ENCODE results near the gene KCNJ12. TPM values are rescaled to one million over a fixed set of nuclear protein-coding genes. Genes with fewer than 3 reads are reported as not detected.
"Not testable (repeated sequence)": the region's sequence is repeated elsewhere in the genome, so short reads cannot be mapped to it uniquely, and the experiment has no call there.

Gene KCNJ12
- total RNA-seq, 4 donors from 2014 or later: 0.51 to 11.8 (median 5.3) TPM

DNA sequence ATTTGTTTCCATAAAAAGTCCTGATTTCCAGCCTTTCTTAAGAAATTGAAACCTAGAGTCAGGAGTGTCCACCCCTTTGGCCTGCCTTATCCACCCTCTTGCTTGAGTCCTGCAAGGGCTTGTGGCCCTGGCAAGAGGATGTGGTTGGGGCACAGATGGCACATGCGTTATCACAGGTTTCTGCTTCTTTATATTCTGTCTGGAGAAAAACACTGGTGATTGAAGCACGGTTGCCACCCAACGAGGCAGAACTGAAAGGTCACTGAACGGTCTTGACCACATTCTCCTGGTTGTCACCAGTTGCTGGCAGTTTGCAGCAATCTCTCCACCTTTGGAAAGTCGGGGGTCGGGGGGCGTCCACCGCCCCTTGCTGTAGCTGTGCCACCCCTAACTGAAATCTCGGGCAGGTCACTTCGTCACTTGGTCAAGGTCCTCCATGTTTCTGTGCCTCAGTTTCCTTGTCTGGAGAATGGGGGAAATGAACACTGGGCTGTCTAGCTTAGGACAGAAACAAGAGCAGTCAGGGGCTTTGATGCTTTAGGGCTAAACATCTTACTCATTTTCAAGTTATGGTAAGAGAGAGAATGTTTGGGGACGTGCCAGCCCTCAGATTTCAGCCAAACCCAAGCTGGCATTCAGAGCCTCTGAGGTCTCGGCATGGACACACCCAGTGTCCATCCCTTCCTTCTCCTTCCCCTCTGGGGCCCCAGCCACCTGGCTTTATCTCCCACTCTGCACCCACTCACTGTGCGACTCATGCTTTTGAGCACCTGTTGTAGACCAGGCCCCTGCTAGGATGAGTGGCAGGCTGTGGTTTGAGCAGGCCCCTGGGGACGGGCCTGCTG lies 27.9 kb upstream of the KCNJ12 start:
- peak in 1 of 2 donors; percentile 10 for DNase-seq
- H3K4me1 ChIP-seq; intact Hi-C loops (cut with DNase I; ENCODE audit: low total_unique reads): not testable (repeated sequence)

DNA sequence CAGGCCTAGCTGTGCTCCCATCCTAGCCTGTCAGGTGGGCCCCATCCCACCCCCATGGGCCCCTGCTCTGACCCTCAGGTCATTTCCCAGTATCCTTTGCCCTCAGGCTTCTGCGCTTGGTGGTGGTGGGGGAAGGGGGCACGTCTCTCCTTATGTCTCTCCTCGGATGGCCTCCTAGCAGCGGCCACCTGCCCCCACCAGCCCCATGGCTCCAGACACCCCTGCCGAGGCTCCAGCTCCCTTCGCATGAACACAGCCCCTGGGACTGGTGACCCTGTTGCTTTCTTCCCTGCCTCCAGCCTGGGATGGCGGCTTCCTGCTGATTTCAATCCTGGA lies 27.3 kb upstream of the KCNJ12 start:
- H3K4me3 ChIP-seq; H3K27ac ChIP-seq; H3K9me3 ChIP-seq; H3K36me3 ChIP-seq; intact Hi-C loops (cut with DNase I; ENCODE audit: low total_unique reads); DNase-seq; H3K4me1 ChIP-seq; H3K27me3 ChIP-seq: not testable (repeated sequence)

More for the DNA sequence above, 27.9 kb upstream of the KCNJ12 start:
- not testable (repeated sequence) for H3K4me3 ChIP-seq, H3K27ac ChIP-seq, H3K9me3 ChIP-seq, H3K36me3 ChIP-seq, H3K27me3 ChIP-seq

DNA sequence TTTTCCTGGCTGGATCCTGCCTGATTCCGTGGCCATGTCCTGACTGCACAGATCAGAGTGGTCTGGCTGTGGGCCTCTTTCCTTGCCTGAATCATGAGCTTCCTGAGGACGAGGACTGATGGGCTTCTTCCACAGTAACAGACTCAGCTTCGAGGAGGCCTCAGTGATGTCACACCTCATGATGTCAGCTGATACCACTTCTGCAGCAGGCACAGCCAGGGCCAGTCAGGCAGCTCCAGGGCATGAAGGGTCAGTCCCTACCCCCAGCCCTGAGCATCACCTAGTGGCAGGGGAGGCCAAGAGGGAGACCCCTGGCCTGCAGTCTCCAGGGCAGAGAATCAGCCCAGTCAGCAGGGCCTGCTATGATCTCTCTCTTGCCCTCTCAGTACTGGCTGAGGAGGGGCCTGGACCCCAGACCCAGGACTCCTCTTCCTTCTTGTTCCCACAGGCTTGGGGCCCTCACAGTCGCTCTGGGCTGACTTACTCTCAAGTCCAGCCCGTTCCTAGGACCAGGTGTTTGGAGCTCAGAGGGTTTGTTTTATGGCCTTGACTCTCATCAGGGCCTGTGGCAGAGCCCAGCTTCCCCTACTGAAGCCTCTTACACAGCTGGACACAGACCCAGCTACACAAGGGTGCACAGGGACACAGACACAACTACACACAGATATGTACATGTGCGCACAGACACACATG lies 26.7 kb upstream of the KCNJ12 start:
- H3K27ac ChIP-seq; intact Hi-C loops (cut with DNase I; ENCODE audit: low total_unique reads); H3K27me3 ChIP-seq; H3K4me1 ChIP-seq; H3K9me3 ChIP-seq; H3K4me3 ChIP-seq; H3K36me3 ChIP-seq: not testable (repeated sequence)
- peak in 1 of 2 donors; percentile 8 for DNase-seq

DNA sequence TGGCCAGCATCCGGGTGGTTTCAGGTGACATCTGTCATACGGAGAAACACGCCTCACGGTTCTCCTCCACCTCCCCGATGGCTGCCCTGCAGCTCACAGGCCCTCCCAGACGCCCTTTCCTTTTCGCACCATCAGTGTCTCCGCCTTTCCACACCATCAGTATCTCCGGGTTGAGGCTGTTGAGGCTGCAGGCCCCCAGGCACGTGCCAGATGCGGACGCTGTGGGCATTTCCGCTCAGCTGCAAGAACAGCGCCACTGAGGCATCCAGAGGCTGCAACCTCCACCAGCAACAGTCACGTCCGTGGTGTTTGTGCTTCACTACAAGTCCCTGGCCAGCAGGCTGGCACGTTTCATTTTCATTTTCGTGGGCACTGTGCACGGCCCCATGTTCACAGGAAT lies 25.7 kb upstream of the KCNJ12 start:
- H3K27ac ChIP-seq; H3K9me3 ChIP-seq; H3K27me3 ChIP-seq; DNase-seq; H3K36me3 ChIP-seq; H3K4me3 ChIP-seq; H3K4me1 ChIP-seq; intact Hi-C loops (cut with DNase I; ENCODE audit: low total_unique reads): not testable (repeated sequence)

DNA sequence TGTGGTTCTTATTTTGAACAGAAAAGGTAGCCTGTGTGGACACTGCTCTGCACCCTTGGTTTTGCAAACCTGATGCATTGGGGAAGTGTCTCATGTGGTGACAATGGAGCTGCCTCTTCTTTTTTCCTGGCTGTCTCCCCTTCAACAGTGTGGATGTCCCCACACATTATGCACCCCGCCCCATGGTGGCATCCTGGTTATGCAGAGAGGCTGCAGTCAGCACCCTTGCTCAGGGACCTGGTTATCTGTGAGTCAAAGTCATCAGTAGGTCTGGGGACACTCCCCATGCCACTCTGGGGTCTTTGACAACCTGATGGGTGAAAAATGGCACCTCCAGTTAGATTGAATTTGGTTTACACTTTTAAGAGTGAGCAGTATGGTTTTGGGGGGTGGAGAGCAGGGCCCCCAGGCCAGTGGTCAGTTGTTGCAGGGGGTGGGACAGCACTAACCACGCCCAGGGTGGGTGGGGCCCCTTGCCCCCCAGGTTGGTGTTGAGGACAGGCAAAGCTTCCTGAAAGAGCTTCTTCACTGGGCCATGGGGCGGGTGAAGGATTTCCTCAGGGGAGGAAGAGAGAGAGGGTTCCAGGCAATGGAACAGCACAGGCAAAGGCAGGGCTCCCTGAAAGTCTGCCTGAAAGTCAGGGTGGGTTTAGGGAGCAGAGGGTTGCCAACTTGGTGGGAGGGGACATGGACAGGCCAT lies 24.6 kb upstream of the KCNJ12 start:
- no peak overlapping the region for H3K27ac ChIP-seq
- H3K27me3 ChIP-seq: no peaks in the 10 kb centered on the region
- H3K4me1 ChIP-seq: no peaks in the 10 kb centered on the region
- DNase-seq: no peak
- TF ChIP-seq POLR2A (IDR thresholded peaks at IDR 0.05): no peak
- TF ChIP-seq, protein P1, sequence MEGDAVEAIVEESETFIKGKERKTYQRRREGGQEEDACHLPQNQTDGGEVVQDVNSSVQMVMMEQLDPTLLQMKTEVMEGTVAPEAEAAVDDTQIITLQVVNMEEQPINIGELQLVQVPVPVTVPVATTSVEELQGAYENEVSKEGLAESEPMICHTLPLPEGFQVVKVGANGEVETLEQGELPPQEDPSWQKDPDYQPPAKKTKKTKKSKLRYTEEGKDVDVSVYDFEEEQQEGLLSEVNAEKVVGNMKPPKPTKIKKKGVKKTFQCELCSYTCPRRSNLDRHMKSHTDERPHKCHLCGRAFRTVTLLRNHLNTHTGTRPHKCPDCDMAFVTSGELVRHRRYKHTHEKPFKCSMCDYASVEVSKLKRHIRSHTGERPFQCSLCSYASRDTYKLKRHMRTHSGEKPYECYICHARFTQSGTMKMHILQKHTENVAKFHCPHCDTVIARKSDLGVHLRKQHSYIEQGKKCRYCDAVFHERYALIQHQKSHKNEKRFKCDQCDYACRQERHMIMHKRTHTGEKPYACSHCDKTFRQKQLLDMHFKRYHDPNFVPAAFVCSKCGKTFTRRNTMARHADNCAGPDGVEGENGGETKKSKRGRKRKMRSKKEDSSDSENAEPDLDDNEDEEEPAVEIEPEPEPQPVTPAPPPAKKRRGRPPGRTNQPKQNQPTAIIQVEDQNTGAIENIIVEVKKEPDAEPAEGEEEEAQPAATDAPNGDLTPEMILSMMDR (IDR thresholded peaks at IDR 0.05): no peak
- H3K4me3 ChIP-seq: no peak overlapping the region
- no peaks in the 10 kb centered on the region for H3K9me3 ChIP-seq
- H3K36me3 ChIP-seq: no peaks in the 10 kb centered on the region
- intact Hi-C loops (cut with DNase I; ENCODE audit: low total_unique reads): no loop called here

DNA sequence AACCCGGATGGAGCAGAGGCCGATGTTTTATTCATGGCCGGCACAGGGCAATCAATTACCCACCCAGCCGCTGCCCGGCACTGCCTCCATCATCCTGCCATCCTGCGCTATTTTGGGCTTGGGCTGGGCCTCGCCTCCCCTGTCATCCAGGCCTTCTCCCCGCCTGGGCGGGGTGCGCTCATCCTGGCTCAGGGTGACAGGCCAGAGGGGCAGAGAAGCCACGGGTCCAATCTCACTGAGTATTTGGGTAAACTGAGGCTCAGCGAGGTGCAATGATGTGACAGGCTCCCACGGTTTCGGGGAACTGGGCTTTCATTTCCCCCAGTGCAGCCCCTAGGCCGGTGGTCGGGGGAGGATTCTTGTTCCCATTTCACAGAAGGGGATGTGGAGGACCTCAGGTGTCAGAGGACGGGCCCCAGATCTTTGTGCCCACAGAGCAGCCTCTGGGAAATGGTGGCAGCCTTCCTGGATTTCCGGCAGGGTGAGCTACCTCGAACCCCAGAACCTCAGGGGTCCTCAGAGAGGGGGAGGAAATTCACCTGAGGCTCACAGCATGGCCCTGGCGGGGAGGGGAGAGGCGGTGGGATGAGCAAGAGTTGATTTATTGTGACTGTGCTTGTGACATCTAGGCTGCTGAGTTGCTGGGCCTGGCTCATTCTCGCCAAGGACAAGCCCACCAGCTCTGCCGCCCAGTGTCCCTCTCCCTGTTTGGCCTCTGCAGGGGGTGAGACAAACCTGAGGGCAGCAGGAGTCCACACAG lies 23.8 kb upstream of the KCNJ12 start:
- no peaks in the 10 kb centered on the region for H3K4me1 ChIP-seq
- H3K4me3 ChIP-seq: no peak overlapping the region
- H3K36me3 ChIP-seq: no peaks in the 10 kb centered on the region
- H3K27ac ChIP-seq: no peak overlapping the region
- intact Hi-C loops (cut with DNase I; ENCODE audit: low total_unique reads): no loop called here
- TF ChIP-seq POLR2A (IDR thresholded peaks at IDR 0.05): no peak
- TF ChIP-seq, protein P1 (IDR thresholded peaks at IDR 0.05): no peak
- H3K27me3 ChIP-seq: no peaks in the 10 kb centered on the region
- H3K9me3 ChIP-seq: no peaks in the 10 kb centered on the region
- no peak for DNase-seq

DNA sequence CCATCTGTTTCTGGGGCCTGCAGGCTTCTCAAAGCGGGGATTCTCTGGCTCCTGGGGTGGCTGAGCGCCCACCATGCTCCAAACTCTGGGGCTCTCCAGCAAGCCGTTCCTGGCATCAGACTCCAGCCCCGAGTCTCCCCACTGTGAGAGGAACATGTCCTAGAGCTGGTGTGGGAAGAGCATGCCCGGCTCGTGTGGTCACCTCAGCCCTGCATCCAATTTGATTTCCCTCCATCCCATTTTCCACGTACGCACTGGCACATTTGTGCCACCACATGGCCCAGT lies 23.2 kb upstream of the KCNJ12 start:
- no peak for TF ChIP-seq POLR2A (IDR thresholded peaks at IDR 0.05)
- TF ChIP-seq, protein P1 (IDR thresholded peaks at IDR 0.05): no peak
- Histone ChIP-seq H3K27me3 (no peaks in the 10 kb centered on the region), H3K4me1 (no peaks in the 10 kb centered on the region), H3K27ac (no peak overlapping the region), H3K9me3 (no peaks in the 10 kb centered on the region), H3K36me3 (no peaks in the 10 kb centered on the region), H3K4me3 (no peak overlapping the region)
- DNase-seq: no peak
- intact Hi-C loops (cut with DNase I; ENCODE audit: low total_unique reads): no loop called here
